ENCODE measurements around the gene HOXC6. TPM values are rescaled to one million over a fixed set of nuclear protein-coding genes. Genes with fewer than 3 reads are reported as not detected.

Gene HOXC6
- polyA plus RNA-seq, 3 donors: 31.7 to 44.4 (median 36.6) TPM

DNA sequence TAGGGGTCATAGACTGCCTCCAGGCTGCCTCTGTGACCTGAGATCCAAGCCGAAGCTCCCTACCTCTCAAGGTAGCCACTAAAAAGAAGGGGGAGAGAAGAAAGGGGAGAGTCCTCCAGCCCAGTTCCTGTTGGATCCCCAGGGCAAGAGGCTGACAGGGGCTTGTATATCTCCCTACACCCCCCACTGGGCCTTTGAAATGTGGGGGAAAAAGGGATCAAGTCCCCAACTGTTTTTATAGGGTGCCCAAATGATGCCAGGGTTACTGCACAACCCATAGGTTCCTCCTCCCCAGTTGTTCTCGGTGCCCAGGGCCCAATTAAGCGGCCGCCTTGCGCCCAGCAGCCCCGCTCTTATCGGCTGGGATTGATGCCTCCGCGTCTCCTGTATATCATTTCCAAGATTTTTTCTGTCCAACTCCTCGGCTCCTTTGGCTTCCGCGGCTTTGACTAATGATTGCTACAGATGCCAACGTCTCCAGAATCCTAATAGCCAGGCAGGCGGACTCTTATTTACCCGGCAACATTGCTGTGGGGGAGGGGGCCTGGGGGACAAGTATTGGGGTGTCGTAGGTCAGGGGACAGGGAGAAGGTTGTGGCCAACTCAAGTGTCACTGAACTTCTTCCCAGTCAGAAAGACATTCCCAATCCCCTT is 17.8 kb downstream of the HOXC6 start:
- no peak for DNase-seq (ENCODE audit: extremely low read depth in 1 of 11, low read depth in 9 of 11, low spot score in 4 of 11)

DNA sequence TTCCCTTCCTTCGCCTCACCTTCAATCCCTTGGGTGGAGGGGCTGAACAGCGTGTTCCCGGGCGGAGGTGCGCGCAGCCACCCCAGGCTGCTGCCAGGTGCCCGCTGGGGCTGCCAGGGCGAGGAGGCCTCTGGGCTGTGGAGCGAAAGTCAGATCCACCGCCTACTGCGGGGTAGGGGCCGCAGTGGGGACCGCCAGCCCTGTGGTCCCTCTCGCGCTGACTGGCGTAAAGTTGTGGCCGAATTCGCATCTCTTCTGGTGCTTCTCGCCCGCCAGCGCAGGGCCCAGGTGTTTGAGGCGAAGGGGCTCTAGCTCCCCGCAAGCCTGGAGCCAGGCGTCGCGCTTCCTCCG is 18.5 kb downstream of the HOXC6 start:
- DNase-seq (ENCODE audit: extremely low read depth in 1 of 11, low read depth in 9 of 11, low spot score in 4 of 11): no peak

DNA sequence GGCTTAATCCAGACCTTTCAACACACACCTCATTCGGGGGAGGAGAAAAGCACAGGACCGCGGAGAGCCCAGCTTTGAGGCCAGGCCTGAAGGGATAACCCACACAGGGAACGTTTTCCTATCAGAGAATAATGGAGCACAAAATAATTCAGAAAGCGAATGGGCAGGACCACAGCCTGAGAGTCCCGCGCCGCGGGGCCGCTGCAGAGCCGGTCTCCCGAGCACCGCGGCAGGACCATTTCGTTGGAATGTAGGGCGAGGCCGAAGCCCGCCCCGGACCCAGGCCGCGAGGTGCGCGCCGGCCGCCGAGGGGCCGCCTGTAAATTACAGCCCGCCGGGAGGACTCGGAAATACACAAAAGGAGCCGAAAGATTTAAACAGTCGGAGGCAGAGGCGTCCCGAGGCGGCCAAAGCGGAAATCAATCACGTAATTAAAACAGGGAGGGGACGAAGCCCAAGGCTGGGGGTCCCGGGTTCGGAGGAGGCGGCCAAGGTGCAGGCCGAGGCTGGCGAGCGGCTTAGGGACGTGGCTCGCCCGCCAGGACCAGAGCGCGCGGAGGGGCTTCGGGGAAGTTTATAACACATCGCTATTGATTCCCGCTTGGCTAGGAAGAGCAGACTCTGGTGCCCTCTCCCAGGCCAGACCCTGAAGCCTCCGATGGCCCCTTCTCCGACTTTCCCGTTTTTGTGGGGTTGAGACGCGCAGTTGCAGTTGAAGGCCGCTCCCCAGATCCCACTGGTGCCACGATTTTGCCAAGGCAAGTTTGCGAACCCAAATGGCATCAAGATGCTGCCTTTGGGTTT is 19.1 kb downstream of the HOXC6 start:
- no peak for DNase-seq (ENCODE audit: extremely low read depth in 1 of 11, low read depth in 9 of 11, low spot score in 4 of 11)

DNA sequence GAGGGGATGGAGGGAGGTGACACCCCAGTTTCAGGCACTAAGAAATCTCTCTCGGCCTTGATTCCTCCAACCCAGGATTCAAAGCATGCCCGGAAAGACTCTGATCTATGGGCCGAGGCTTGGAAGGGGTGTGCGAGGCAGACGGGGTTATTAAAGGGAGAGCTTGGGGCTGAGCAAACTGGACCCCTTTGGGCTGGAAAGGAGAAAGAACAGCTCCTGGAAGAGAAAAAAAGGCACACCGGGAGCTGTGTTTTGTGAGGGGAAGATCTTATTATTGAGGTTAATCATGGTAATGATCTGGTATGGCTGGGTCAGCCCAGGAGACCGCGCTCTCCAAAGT is 19.7 kb downstream of the HOXC6 start:
- no peak for DNase-seq (ENCODE audit: extremely low read depth in 1 of 11, low read depth in 9 of 11, low spot score in 4 of 11)

DNA sequence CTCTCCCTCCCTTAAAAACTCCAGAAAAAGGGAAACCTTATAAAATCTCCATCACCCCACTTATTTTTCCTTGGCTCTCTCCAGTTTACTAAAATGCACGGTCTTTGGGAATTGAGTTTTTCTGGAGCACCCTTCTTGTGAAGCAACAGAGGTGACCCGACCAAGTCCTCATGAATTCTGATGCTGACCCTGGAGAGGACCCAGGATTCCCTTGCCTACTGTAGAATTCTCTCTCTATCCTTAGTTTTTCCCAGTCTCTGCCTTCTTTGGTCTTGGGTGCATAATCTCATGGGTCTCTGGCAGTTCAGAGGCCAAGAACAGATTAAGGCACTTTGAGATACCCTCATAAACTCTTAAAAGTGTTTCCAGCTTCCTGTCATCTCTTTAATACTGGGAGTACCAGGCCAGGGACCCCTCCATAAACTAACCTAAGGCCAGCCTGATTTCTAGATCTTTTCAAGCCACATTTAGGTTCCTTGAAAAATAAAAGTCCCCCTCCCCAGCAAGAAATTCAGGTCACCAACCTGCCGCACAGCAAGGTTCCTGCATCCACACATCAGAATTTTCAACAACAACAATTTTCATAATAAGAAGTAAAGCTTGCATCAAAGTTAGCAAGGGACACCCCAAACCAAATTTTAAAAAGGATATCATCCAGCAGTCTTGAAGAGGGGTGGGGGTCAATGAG is 20.3 kb downstream of the HOXC6 start:
- no peak for DNase-seq (ENCODE audit: extremely low read depth in 1 of 11, low read depth in 9 of 11, low spot score in 4 of 11)

DNA sequence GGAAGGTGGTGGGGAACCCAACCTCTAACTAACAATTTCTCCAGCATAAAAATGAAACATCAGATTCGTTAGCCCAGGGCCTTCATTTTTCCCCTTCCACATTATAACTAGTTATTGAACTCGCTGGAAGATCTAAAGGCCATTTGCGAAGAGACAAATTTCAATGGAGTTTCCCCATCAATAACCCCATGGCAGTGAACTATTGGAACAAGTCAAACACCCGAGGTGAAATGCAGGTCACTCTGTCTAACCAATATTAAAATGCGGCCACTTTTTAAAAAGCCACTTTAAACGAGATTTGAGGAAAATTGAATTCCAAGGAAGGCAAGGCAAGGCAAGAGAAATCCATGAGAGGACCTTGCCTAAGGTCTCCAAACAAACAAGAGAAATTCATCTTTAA is 20.9 kb downstream of the HOXC6 start:
- no peak for DNase-seq (ENCODE audit: extremely low read depth in 1 of 11, low read depth in 9 of 11, low spot score in 4 of 11)

DNA sequence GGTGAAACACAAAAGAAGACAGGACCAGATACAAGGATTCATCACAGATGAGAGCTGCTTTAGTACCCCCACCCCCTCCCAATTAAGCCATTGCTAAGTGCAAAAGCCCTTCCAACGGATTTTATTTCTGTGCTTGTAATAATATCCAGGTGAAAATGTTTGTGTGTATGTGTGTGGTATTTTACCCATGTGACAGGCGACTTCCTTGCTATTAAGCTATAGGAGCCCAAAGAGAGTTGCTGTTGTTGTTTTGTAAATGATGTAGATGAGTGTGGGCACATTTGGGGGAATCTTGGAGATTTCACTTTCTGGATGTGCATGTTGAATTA is 22.2 kb downstream of the HOXC6 start:
- no peak for DNase-seq (ENCODE audit: extremely low read depth in 1 of 11, low read depth in 9 of 11, low spot score in 4 of 11)

DNA sequence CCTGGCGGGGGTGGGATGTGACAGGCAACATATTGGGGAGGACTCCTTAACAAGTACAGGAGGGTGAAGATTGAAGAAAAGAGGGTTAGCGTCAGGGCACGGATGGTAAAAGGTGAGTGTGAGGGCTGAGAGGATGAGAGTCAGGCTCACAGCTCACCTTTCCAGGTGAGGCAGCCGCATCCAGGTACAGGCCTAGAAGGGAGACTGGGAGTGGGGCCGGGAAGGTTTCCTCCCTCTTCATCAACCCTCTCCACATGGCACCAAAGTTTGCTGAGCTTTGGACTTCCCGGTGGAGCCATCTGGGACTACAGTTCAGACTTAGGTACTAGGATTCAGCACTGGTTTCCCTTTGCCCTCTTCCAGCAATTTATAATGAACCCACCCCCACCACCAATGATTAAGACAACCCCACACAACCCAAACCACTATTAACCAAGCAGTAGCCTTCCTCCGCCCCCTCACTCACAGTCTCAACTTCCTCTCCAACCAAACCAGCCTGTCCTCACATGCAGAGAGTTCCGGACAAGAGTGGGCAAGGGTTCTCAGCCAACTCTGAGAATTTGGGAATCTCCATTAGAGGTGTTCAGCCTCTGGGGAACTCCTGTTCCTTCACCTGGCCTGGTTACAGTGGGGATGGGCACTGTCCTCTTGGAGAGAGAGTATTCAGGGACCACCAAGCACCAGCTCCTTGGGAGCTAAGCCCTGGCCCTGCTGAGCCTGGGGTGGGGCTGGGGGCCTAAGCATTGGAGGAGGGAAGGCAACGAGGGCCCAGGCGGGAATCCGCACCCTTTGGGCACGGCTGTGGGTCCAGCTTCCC is 23.0 kb downstream of the HOXC6 start:
- no peak for DNase-seq (ENCODE audit: extremely low read depth in 1 of 11, low read depth in 9 of 11, low spot score in 4 of 11)

DNA sequence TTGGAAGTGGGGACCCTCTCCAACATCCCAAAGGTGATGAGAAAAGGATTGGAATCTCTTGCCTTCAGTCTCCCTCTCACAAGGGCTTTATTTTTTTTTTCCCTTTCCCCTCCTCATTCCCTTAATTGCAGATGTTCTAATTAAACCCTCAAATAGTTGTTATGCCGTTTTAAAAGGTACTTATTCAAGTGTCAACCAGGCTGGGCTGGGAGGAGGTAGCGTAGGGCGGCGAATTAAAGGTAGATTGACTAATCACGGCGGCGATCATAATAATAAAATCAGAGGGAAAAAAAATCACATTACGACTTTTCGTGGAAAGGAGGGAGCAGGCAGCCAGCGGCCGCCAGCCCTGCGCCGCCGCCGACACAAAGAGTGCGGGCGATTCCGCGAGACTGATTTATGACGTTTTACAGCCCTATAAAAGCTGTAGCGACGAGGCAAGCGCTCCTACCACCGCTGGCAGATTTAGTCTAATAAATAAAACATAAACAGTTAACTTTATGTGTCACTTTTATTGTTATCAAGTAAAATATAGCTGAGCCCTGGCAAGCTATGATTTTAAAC is 23.7 kb downstream of the HOXC6 start:
- DNase-seq (ENCODE audit: extremely low read depth in 1 of 11, low read depth in 9 of 11, low spot score in 4 of 11): peak in 5 of 11 donors; percentile 81 to 88 (median 87)

DNA sequence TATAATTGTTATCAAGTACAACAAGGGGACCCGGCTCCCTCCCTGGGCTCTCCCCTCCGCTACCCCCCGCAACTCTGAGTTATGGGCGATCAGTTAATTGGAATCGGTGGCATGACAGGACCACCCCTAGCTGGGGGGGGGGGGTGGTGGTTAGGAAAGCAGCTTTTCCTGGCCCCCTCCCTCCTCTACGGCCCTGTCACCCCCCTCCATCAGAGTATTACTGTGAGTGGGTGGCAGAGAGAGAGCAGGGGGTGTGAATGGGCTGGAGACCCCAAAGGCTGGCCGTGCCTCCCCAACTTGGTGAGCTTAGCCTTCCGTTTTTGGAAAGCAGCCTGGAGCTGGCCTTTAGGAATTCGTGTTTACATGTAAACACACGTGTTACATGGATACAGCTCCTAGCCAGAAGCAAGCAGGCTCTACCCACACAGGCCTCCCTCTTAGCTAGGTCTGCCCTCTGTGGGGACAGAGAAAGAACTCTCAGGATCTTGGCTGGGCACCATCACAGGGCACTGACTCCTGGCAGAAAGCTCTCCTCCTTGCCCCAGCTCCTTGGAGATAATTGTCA is 24.3 kb downstream of the HOXC6 start:
- peak in 1 of 11 donors; percentile 82 for DNase-seq (ENCODE audit: extremely low read depth in 1 of 11, low read depth in 9 of 11, low spot score in 4 of 11)

DNA sequence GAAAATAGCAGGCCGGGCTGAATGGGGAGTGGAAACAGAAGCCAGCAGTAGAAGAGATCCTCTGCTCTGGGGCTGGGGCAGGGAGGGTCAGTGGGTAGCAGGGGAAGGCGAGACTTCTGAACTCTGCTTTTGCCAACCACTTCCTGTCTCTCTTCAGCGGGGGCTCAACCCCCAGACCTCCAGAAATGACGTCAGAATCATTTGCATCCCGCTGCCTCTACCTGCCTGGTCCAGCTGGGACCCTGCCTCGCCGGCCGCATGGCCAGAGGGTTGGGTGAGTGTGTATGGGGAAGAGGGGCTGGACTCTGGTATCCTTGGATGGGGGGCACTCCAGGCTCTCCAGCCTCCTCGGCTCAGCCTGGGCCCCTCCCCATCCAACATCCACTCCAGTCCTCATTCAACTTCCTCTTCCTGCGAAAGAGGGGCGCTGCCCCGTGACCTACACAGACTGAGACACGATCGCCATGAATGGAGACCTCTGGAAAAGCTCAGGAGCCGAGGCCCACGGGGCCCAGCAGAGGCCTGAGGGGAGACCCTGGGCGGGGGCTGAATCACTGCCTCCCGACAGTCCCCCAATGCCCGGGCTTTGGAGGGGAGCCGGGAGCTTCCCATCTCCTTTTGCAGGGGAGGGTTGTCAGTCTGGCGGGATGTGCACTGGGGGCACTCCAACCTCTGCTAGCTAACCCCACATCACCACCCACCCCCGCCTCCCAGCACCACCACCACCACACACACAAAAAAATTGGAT is 24.9 kb downstream of the HOXC6 start:
- no peak for DNase-seq (ENCODE audit: extremely low read depth in 1 of 11, low read depth in 9 of 11, low spot score in 4 of 11)

DNA sequence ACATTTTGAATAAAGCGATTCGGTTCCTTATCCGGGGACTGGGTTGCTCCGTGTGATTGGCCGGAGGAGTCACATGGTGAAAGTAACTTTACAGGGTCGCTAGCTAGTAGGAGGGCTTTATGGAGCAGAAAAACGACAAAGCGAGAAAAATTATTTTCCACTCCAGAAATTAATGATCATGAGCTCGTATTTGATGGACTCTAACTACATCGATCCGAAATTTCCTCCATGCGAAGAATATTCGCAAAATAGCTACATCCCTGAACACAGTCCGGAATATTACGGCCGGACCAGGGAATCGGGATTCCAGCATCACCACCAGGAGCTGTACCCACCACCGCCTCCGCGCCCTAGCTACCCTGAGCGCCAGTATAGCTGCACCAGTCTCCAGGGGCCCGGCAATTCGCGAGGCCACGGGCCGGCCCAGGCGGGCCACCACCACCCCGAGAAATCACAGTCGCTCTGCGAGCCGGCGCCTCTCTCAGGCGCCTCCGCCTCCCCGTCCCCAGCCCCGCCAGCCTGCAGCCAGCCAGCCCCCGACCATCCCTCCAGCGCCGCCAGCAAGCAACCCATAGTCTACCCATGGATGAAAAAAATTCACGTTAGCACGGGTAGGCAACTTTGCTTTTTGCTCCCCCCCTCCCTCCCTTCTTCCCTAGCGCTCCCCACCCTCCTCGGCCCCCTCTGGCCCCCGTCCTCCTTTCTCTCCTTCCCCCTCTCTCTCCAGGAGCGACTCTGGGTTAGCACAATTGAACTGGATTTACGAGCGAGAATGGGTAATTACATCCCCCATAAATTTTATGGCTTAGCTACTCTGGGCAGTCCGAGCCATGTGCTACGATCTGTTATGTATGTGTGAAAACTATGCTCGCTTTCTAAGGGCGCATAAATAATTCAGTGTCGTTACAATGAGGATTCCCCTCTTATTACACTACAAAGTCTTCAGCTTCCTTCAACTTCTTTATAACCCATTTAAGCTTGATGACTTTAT is 25.8 kb downstream of the HOXC6 start, which contains the start of gene HOXC4:
HOXC4 (plus strand) TSS at position 85 of the 991 bp plus-strand sequence; CDS start at position 173, 88 bp downstream.
- DNase-seq (ENCODE audit: extremely low read depth in 1 of 11, low read depth in 9 of 11, low spot score in 4 of 11): peak in 8 of 11 donors; percentile 77 to 94 (median 89)

DNA sequence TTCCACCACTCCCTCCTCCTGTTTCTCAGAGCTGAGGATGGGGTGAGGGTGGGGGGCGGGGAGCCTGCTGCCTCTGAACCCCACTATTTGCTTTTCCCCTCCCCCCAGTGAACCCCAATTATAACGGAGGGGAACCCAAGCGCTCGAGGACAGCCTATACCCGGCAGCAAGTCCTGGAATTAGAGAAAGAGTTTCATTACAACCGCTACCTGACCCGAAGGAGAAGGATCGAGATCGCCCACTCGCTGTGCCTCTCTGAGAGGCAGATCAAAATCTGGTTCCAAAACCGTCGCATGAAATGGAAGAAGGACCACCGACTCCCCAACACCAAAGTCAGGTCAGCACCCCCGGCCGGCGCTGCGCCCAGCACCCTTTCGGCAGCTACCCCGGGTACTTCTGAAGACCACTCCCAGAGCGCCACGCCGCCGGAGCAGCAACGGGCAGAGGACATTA is 26.5 kb downstream of the HOXC6 start:
- no peak for DNase-seq (ENCODE audit: extremely low read depth in 1 of 11, low read depth in 9 of 11, low spot score in 4 of 11)

DNA sequence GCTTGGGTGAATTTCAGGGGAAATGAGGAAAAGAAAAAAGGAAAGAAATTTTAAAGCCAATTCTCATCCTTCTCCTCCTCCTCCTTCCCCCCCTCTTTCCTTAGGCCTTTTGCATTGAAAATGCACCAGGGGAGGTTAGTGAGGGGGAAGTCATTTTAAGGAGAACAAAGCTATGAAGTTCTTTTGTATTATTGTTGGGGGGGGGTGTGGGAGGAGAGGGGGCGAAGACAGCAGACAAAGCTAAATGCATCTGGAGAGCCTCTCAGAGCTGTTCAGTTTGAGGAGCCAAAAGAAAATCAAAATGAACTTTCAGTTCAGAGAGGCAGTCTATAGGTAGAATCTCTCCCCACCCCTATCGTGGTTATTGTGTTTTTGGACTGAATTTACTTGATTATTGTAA is 27.3 kb downstream of the HOXC6 start:
- DNase-seq (ENCODE audit: extremely low read depth in 1 of 11, low read depth in 9 of 11, low spot score in 4 of 11): no peak

DNA sequence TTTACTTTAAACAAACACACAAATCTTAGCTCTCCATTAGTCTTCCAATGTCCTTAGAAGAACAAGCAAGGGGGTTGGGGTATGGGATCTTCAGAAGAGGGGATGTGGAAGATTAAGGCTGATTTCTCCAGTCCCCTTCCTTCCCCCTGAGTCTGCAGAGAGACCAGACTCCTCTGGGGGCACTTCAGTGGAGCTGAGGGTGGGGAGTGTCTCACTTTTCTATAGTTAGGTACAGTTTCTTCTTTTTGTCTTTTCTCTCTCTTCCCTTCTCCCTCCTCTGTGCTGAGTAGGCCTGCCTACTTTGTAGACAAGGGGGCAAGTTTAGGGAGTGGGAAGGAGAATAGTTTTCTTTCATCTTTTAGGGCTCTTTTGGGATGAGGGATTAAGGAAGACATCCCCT is 27.9 kb downstream of the HOXC6 start:
- no peak for DNase-seq (ENCODE audit: extremely low read depth in 1 of 11, low read depth in 9 of 11, low spot score in 4 of 11)

DNA sequence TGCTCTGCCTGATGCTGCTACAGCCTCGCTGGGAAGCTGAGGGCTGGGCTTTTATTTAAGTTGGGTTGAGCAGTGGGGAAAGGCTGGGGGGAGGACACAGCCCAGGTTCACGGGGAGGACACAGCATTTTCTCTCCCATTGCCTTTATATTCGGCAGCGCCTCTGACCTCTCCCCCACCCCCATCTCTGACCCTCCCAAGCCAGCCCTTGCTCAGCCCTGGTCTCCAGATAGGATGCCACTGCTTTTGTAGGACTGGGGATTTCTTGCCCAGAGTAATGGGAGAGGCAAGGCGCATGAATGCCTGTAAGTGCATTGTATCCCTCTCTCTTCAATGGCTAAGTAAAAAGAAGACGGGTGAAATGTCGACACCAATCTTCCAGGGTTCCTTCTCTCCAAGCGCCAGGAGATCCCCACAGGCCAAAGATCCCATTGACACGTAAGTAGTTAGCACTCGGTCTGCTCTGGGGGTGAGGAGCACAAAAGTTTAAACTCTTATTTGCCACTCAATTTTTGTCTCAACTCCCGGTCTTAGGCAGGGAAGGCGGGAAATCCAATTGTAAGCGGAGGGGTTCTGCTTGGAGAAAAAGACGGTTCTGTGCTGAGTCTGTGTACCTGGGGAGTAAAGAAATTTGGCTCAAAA is 30.0 kb downstream of the HOXC6 start:
- DNase-seq (ENCODE audit: extremely low read depth in 1 of 11, low read depth in 9 of 11, low spot score in 4 of 11): no peak

DNA sequence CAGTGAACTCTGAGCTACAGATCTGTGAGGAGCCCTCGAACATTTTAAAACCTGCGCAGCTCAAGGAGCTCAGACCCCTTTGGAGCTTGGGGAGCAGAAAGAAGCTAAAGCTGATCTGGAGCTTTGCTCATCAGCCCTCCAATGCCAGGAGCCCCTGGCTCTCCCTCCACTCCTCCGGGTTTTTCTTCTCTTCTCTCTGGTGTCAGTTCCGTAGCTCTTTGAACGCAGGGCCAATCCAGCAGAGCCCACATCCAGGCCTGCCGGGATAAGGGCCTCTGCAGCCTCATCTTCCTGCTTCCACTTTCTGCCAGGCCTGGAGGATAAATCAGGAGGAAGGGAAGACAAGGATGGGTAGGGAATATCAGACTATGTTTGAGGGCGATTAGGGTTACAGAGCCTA is 31.4 kb downstream of the HOXC6 start:
- no peak for DNase-seq (ENCODE audit: extremely low read depth in 1 of 11, low read depth in 9 of 11, low spot score in 4 of 11)

Data from renal cortex interstitium (tissue), 11 donors.